BLaER1 (cell line): ENCODE measurements around the gene ANO2.

Source experiments
- H3K27ac ChIP-seq: shearing (Covaris generic); formaldehyde crosslinking; 2 replicates; pipeline ENCODE4 v1.8.1; 2022
- H3K27me3 ChIP-seq: shearing (Covaris generic); formaldehyde crosslinking; 2 replicates; pipeline ENCODE4 v1.8.1; 2022
- H3K36me3 ChIP-seq: shearing (Covaris generic); formaldehyde crosslinking; 2 replicates; pipeline ENCODE4 v1.8.1; 2022
- H3K4me1 ChIP-seq: shearing (Covaris generic); formaldehyde crosslinking; 2 replicates; pipeline ENCODE4 v1.8.1; 2022
- H3K4me2 ChIP-seq: shearing (Covaris generic); formaldehyde crosslinking; 2 replicates; pipeline ENCODE4 v1.8.1; 2022
- H3K4me3 ChIP-seq: shearing (Covaris generic); formaldehyde crosslinking; 2 replicates; pipeline ENCODE4 v1.8.1; 2022
- H3K9ac ChIP-seq: shearing (Covaris generic); formaldehyde crosslinking; 2 replicates; pipeline ENCODE4 v1.8.1; 2022
- H3K9me3 ChIP-seq: shearing (Covaris generic); formaldehyde crosslinking; 2 replicates; pipeline ENCODE4 v1.8.1; 2022
- H4K20me1 ChIP-seq: shearing (Covaris generic); formaldehyde crosslinking; 2 replicates; pipeline ENCODE4 v1.8.1; 2022
- Cebpa-rat ChIP-seq: shearing (Covaris generic); IDR thresholded peaks from 2 replicates; pipeline ENCODE4 v1.8.1; 2022

The ANO2 gene

GRCh38 chr12:5976196-5976595, 31.1 kb upstream of the ANO2 start:
- Histone ChIP-seq H3K4me2 (no peak overlapping the region), H3K27me3 (no peaks in the 10 kb centered on the region), H3K4me3 (no peak overlapping the region), H4K20me1 (no peaks in the 10 kb centered on the region), H3K9me3 (no peaks in the 10 kb centered on the region), H3K36me3 (no peaks in the 10 kb centered on the region), H3K4me1 (no peaks in the 10 kb centered on the region), H3K9ac (no peak overlapping the region), H3K27ac (no peak overlapping the region)
- TF ChIP-seq Cebpa-rat, result no peak

GRCh38 chr12:5973461-5974115, 28.5 kb upstream of the ANO2 start:
- Histone ChIP-seq H3K4me1 (no peaks in the 10 kb centered on the region), H4K20me1 (no peaks in the 10 kb centered on the region), H3K27ac (no peak overlapping the region), H3K27me3 (no peaks in the 10 kb centered on the region), H3K9me3 (no peaks in the 10 kb centered on the region), H3K9ac (no peak overlapping the region), H3K4me3 (no peak overlapping the region), H3K4me2 (no peak overlapping the region), H3K36me3 (no peaks in the 10 kb centered on the region)
- no peak for TF ChIP-seq Cebpa-rat

- no peaks in the 10 kb centered on the region for H3K36me3 ChIP-seq
- TF ChIP-seq Cebpa-rat, result no peak
- no peaks in the 10 kb centered on the region for H3K27me3 ChIP-seq
- no peak overlapping the region for H3K9ac ChIP-seq
- H4K20me1 ChIP-seq, result no peaks in the 10 kb centered on the region
- no peaks in the 10 kb centered on the region for H3K9me3 ChIP-seq
- H3K4me3 ChIP-seq, result no peak overlapping the region
- no peak overlapping the region for H3K4me2 ChIP-seq
- H3K4me1 ChIP-seq, result no peaks in the 10 kb centered on the region
- no peak overlapping the region for H3K27ac ChIP-seq
Observed at GRCh38 chr12:5972387-5972786, 27.3 kb upstream of the ANO2 start.

GRCh38 chr12:5971194-5971850, 26.3 kb upstream of the ANO2 start:
- Histone ChIP-seq H3K9ac (no peak overlapping the region), H4K20me1 (no peaks in the 10 kb centered on the region), H3K27ac (no peak overlapping the region), H3K4me1 (no peaks in the 10 kb centered on the region), H3K4me3 (no peak overlapping the region), H3K4me2 (no peak overlapping the region), H3K9me3 (no peaks in the 10 kb centered on the region), H3K27me3 (no peaks in the 10 kb centered on the region), H3K36me3 (no peaks in the 10 kb centered on the region)
- no peak for TF ChIP-seq Cebpa-rat

- Histone ChIP-seq H3K9me3 (no peaks in the 10 kb centered on the region), H3K4me3 (no peak overlapping the region), H4K20me1 (no peaks in the 10 kb centered on the region), H3K27ac (no peak overlapping the region), H3K4me2 (no peak overlapping the region), H3K36me3 (no peaks in the 10 kb centered on the region), H3K27me3 (no peaks in the 10 kb centered on the region), H3K4me1 (no peaks in the 10 kb centered on the region), H3K9ac (no peak overlapping the region)
- no peak for TF ChIP-seq Cebpa-rat
Observed at GRCh38 chr12:5969974-5970690, 25.1 kb upstream of the ANO2 start.

GRCh38 chr12:5969156-5969973, 24.3 kb upstream of the ANO2 start:
- no peaks in the 10 kb centered on the region for H3K9me3 ChIP-seq
- H3K4me1 ChIP-seq, result no peaks in the 10 kb centered on the region
- no peak overlapping the region for H3K4me2 ChIP-seq
- H3K9ac ChIP-seq, result no peak overlapping the region
- H3K27ac ChIP-seq, result no peak overlapping the region
- no peak overlapping the region for H3K4me3 ChIP-seq
- H4K20me1 ChIP-seq, result no peaks in the 10 kb centered on the region
- H3K27me3 ChIP-seq, result no peaks in the 10 kb centered on the region
- TF ChIP-seq Cebpa-rat, result no peak
- H3K36me3 ChIP-seq, result no peaks in the 10 kb centered on the region

- Histone ChIP-seq H3K4me2 (no peak overlapping the region), H4K20me1 (no peaks in the 10 kb centered on the region), H3K27ac (no peak overlapping the region), H3K4me1 (no peaks in the 10 kb centered on the region), H3K4me3 (no peak overlapping the region), H3K36me3 (no peaks in the 10 kb centered on the region), H3K9ac (no peak overlapping the region), H3K27me3 (no peaks in the 10 kb centered on the region), H3K9me3 (no peaks in the 10 kb centered on the region)
- TF ChIP-seq Cebpa-rat, result no peak
Observed at GRCh38 chr12:5967645-5968415, 22.8 kb upstream of the ANO2 start.

- no peak overlapping the region for H3K4me3 ChIP-seq
- no peak for TF ChIP-seq Cebpa-rat
- no peaks in the 10 kb centered on the region for H3K36me3 ChIP-seq
- H3K4me1 ChIP-seq, result no peaks in the 10 kb centered on the region
- H3K4me2 ChIP-seq, result no peak overlapping the region
- no peak overlapping the region for H3K9ac ChIP-seq
- no peaks in the 10 kb centered on the region for H3K27me3 ChIP-seq
- no peaks in the 10 kb centered on the region for H3K9me3 ChIP-seq
- no peaks in the 10 kb centered on the region for H4K20me1 ChIP-seq
- no peak overlapping the region for H3K27ac ChIP-seq
Observed at GRCh38 chr12:5966486-5967095, 21.5 kb upstream of the ANO2 start.

GRCh38 chr12:5965950-5966383, 20.9 kb upstream of the ANO2 start:
- H3K4me3 ChIP-seq, result no peak overlapping the region
- no peaks in the 10 kb centered on the region for H4K20me1 ChIP-seq
- no peak overlapping the region for H3K27ac ChIP-seq
- H3K9me3 ChIP-seq, result no peaks in the 10 kb centered on the region
- H3K4me2 ChIP-seq, result no peak overlapping the region
- H3K36me3 ChIP-seq, result no peaks in the 10 kb centered on the region
- TF ChIP-seq Cebpa-rat, result no peak
- H3K9ac ChIP-seq, result no peak overlapping the region
- H3K27me3 ChIP-seq, result no peaks in the 10 kb centered on the region
- H3K4me1 ChIP-seq, result no peaks in the 10 kb centered on the region
